SU-DHL-6 (cell line): Measurements from ENCODE around the gene SETD1A.

Experiments
- EZH2phosphoT487 ChIP-seq: fragments of 200-600 bp; sonication (generic), shearing (Covaris generic); conservative IDR thresholded peaks from 2 replicates; pipeline ENCODE4 v1.6.1; 2018; ENCODE audit warnings: mild to moderate bottlenecking, antibody characterized with exemption, low read length, moderate library complexity, mixed read lengths
- TF ChIP-seq, protein P1 (sequence below): fragments of 200-600 bp; sonication (generic); IDR thresholded peaks from one replicate; pipeline ENCODE4 v1.5.1; 2017; ENCODE audit warnings: antibody characterized with exemption, mild to moderate bottlenecking, low read length, moderate library complexity; ENCODE audit not compliant: insufficient read depth, poor library complexity, severe bottlenecking

DNA sequence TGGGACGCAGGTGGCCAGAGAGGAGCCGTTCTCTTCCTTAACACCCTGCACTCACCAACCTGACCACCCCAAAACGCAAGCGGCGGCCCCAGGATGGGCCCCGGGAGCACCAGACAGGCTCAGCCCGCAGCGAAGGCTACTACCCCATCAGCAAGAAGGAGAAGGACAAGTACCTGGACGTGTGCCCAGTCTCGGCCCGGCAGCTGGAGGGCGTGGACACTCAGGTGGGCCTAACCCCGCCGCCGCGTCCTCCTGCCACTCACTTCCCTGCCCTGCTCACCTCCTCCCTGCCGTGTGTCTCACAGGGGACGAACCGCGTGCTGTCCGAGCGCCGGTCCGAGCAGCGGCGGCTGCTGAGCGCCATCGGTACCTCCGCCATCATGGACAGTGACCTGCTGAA lies 22.9 kb downstream of the SETD1A start:
- TF ChIP-seq, protein P1, sequence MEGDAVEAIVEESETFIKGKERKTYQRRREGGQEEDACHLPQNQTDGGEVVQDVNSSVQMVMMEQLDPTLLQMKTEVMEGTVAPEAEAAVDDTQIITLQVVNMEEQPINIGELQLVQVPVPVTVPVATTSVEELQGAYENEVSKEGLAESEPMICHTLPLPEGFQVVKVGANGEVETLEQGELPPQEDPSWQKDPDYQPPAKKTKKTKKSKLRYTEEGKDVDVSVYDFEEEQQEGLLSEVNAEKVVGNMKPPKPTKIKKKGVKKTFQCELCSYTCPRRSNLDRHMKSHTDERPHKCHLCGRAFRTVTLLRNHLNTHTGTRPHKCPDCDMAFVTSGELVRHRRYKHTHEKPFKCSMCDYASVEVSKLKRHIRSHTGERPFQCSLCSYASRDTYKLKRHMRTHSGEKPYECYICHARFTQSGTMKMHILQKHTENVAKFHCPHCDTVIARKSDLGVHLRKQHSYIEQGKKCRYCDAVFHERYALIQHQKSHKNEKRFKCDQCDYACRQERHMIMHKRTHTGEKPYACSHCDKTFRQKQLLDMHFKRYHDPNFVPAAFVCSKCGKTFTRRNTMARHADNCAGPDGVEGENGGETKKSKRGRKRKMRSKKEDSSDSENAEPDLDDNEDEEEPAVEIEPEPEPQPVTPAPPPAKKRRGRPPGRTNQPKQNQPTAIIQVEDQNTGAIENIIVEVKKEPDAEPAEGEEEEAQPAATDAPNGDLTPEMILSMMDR, result no peak
- no peak for TF ChIP-seq EZH2phosphoT487
